ENCODE data around the gene SHC3.

DNA sequence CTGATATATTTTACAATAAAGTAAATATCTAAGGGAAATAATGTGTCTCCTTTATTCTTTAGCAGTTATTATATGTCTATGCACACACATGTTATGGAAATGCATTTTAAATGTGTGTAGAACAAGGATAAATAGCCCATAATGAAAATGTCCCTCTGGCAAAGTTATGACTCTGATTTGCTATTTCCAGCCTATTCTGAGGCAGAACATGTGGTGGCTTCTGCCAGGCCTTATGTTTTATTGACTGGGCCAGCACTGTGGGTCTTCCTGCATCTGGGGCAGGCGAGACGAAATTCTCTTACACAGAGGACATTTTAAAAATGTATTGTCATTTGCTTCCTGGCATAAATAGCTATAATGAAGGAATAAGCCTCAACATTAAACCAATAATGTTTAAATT is 134.5 kb downstream of the SHC3 start:
- TF ChIP-seq EGR1 (IDR thresholded peaks at IDR 0.05) = no peak
- no peak for TF ChIP-seq REST (IDR thresholded peaks at IDR 0.05; ENCODE audit: low read depth)
- TF ChIP-seq, protein P1, sequence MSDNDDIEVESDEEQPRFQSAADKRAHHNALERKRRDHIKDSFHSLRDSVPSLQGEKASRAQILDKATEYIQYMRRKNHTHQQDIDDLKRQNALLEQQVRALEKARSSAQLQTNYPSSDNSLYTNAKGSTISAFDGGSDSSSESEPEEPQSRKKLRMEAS (IDR thresholded peaks at IDR 0.05) = no peak
- TF ChIP-seq TAF1 (IDR thresholded peaks at IDR 0.05; ENCODE audit: low read depth) = no peak
- TF ChIP-seq TCF12 (IDR thresholded peaks at IDR 0.05; ENCODE audit: low read depth) = no peak
- no peak for TF ChIP-seq CREB1 (IDR thresholded peaks at IDR 0.05; ENCODE audit: low read depth)
- no peak for TF ChIP-seq TEAD4 (IDR thresholded peaks at IDR 0.05)
- TF ChIP-seq ZBTB7A (IDR thresholded peaks at IDR 0.05; ENCODE audit: low read depth) = no peak
- TF ChIP-seq, protein P2, sequence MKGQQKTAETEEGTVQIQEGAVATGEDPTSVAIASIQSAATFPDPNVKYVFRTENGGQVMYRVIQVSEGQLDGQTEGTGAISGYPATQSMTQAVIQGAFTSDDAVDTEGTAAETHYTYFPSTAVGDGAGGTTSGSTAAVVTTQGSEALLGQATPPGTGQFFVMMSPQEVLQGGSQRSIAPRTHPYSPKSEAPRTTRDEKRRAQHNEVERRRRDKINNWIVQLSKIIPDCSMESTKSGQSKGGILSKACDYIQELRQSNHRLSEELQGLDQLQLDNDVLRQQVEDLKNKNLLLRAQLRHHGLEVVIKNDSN (IDR thresholded peaks at IDR 0.05) = no peak
- no peak for TF ChIP-seq EP300 (IDR thresholded peaks at IDR 0.05; ENCODE audit: borderline replicate concordance)

Data from Ishikawa (cell line).